Activated CD8-positive, alpha-beta memory T cell treated with anti-CD3 and anti-CD28 coated beads, Interleukin-2, amount 50 U/mL, for 4 hours (primary cell): ENCODE results near the gene ZNF608.

Source experiments
- DNase-seq: peaks from one replicate; pipeline ENCODE4 v3.0.0-alpha.2; 2020

The ZNF608 gene, protein sequence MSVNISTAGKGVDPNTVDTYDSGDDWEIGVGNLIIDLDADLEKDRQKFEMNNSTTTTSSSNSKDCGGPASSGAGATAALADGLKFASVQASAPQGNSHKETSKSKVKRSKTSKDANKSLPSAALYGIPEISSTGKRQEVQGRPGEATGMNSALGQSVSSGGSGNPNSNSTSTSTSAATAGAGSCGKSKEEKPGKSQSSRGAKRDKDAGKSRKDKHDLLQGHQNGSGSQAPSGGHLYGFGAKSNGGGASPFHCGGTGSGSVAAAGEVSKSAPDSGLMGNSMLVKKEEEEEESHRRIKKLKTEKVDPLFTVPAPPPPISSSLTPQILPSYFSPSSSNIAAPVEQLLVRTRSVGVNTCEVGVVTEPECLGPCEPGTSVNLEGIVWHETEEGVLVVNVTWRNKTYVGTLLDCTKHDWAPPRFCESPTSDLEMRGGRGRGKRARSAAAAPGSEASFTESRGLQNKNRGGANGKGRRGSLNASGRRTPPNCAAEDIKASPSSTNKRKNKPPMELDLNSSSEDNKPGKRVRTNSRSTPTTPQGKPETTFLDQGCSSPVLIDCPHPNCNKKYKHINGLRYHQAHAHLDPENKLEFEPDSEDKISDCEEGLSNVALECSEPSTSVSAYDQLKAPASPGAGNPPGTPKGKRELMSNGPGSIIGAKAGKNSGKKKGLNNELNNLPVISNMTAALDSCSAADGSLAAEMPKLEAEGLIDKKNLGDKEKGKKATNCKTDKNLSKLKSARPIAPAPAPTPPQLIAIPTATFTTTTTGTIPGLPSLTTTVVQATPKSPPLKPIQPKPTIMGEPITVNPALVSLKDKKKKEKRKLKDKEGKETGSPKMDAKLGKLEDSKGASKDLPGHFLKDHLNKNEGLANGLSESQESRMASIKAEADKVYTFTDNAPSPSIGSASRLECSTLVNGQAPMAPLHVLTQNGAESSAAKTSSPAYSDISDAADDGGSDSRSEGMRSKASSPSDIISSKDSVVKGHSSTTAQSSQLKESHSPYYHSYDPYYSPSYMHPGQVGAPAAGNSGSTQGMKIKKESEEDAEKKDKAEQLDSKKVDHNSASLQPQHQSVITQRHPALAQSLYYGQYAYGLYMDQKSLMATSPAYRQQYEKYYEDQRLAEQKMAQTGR (N-terminal part only)

GRCh38 chr5:124745928-124746915 is at the start of gene ZNF608:
Gene ZNF608, minus strand, starts transcription at chr5:124746639. Its CDS starts 1,650 bp downstream, at chr5:124744989.
- DNase-seq = no peak

DNA sequence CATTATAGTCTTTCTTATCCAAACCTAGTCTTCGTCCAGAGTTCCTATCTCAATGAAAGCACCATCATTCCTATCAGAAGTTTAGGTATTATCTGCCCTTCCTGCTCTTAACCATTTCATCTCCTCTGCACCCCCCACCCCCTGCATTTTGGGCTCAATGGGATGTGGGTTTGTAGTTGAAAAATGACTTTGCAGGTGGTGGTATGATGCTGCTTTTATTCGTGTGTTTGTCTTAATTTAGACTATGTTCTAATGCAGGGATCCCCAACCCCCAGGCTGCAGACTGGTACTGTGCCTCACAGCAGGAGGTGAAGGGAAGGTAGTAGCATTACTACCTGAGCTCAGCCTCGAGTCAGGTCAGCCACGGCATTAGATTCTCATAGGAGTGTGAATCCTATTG is 49.4 kb upstream of the ZNF608 start:
- DNase-seq = no peak

- no peak for DNase-seq
These were observed 44.7 kb upstream of the ZNF608 start for GRCh38 chr5:124790895-124791732.

GRCh38 chr5:124790301-124790894 is 44.0 kb upstream of the ZNF608 start:
- no peak for DNase-seq

DNA sequence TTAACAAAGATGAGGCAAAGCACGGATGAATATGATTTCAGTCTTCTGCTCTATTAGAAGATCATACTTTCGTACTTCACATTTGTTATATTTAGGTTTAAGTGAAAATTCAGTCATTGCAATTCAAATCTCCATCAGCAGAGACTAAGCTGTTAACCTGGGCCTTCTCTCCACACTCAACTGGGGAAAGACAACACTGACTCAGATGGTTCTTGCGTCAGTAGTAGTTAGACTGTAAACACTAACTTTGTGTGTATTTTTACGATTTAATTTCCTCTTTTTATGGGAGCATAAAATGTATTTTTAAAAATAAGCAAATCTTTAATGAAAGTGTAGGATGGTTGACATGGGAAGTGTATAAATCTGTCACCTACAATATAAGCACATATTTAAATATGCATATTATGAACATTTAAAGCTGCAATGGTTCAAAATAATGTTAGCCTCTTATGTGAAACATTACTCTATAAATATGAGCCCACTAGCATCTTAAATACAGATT is 42.7 kb upstream of the ZNF608 start:
- no peak for DNase-seq

- DNase-seq = no peak
These were observed 37.4 kb upstream of the ZNF608 start for GRCh38 chr5:124783794-124784193.

DNA sequence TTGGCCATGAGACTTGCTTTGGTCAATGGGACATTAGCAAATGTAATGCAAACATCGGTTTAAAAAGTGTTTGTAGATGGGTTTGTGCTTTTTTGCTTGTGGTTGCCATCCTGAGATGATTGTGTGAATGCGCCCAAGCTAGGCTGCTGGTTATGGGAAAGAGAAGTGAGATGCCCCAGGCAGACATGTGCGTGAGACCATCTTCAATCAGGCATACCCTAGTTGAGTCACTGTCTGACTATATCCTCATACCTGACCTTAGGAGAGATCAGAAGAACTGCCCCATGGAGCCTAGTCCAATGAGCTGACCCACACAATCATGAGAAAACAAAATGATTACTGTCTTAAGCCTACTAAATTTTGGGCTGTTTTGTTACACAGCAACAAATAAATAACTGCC is 36.8 kb upstream of the ZNF608 start:
- DNase-seq = no peak

- no peak for DNase-seq
These were observed 35.8 kb upstream of the ZNF608 start for GRCh38 chr5:124782262-124782661.

GRCh38 chr5:124780011-124780410 is 33.6 kb upstream of the ZNF608 start:
- DNase-seq = no peak

- no peak for DNase-seq
These were observed 27.2 kb upstream of the ZNF608 start for GRCh38 chr5:124773315-124774311.

- DNase-seq = no peak
These were observed 26.2 kb upstream of the ZNF608 start for GRCh38 chr5:124772457-124773200.

GRCh38 chr5:124771761-124772160 is 25.3 kb upstream of the ZNF608 start:
- no peak for DNase-seq

- DNase-seq = no peak
These were observed 18.7 kb upstream of the ZNF608 start for GRCh38 chr5:124764992-124765611.

DNA sequence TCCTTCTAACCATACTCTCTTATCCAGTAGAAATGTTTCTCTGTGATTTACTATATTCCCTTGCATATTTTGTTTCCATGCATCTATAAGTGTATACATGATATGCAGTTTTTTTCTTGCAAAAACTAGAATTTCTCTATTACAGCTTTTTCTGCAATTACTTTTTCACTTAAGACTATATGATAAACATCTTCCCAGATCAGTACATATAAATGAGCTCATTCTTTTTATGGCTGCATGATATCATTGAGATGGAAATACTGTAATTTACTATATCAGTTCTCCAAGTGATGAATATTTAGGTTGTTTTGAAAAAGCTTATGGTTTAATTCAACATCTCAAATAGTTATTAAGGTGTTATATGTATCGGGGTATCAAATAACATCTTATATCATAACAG is 18.1 kb upstream of the ZNF608 start:
- no peak for DNase-seq

DNA sequence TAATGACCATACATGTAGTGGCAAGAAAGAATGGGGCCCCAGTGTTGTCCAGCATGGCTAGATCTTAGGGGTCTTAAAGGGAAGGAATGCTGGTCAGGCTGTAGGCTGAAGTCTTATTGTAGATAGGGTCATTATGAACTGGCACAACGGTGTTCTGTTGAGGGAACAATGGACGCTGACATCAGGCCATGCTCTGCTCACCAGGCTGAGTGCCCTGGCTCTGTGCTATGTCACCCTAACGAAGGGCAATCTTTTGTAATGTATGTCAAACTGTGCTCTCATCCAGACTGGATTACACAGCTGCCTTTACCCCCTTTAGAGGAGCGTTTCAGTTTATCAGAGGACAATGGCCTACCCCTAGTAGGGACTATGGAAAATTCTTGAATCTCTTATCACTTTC is 14.6 kb upstream of the ZNF608 start:
- DNase-seq = no peak

DNA sequence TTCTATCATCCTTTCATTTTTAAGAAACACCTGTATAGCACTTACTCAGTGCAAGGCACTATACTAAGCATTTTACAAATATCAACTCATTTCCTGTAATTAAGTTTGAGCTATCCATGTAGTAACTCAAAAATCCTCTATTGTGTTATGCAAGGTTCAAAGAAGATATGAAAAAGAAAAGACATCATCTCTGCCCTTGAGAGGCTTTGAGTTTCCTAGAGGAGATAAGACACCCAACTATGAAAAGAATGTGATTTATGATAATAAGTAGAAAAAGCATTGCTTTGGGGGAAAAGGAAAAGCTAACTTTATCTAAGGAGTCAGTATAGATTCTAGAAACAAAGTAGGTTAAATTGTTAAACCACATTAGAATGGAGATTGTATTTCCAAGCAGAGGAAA is 14.2 kb upstream of the ZNF608 start:
- DNase-seq = no peak

DNA sequence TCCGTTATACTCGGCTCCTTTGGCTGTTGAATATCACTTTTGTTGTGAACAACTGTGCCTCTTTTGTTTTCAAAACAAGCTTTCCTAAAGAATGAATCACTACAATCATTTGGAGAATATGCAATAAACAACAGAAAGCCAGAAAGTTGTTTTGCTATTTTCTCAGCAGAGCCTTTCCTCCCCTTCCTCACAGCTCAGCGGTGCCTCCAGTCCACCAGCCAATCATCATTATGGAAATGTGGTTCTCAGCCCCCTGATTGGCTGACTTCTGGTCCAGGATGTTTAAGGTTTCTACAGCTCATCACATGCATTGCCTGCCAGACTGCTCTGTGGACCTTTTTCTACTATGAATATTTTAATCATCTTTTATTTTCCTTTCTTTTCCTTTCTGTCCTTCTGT is 9.1 kb upstream of the ZNF608 start:
- no peak for DNase-seq

DNA sequence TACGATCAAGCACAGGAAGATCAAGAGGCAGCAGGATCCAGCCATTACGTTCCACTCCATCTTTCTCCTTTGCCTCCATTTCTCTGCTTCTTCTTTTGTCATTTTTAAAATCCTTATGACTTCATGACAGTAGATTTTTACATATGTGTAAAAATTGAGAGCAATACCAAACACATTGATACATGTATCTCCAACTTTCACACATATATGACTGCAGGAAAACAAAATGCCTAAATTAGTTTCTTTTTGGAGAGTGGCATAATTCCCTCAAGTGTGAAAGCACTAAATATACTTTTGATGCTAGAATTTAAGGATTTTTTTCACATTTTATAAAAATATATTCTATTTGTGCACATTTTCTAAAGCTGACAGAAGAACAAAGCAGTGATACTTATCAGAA is 8.6 kb upstream of the ZNF608 start:
- no peak for DNase-seq
